A673 (cell line): ENCODE results near the gene SLC38A4. TPM values are rescaled to one million over a fixed set of nuclear protein-coding genes. Genes with fewer than 3 reads are reported as not detected.

ENCODE experiments used
- BruUV-seq: library from RNA; stranded (reverse); fragments of 400-500 nt; replicated peaks from 2 replicates; lab custom pipeline; 2021; lab: Mats Ljungman, UMichigan
- CTCF ChIA-PET: fragments of 300-600 bp; sonication (Branson Sonifier 250); formaldehyde crosslinking; loops from one replicate; lab custom pipeline; 2022; ENCODE audit warnings: antibody characterized with exemption; lab: Charles Lee
- POLR2A ChIA-PET: fragments of 300-600 bp; sonication (Branson Sonifier 250); formaldehyde crosslinking; loops from one replicate; lab custom pipeline; 2022; ENCODE audit warnings: antibody characterized with exemption; ENCODE audit not compliant: low non-redundant PET; lab: Charles Lee
- DNase-seq: peaks from one replicate; pipeline ENCODE4 v3.0.0-alpha.2; 2015; ENCODE audit warnings: low spot score
- H3K27ac ChIP-seq: fragments of 200-600 bp; sonication (generic); 2 replicates; pipeline ENCODE4 v1.5.1; 2016; ENCODE audit warnings: mixed run types, low read depth, mild to moderate bottlenecking, mixed read lengths, antibody characterized with exemption, low read length; ENCODE audit not compliant: poor library complexity, severe bottlenecking
- H3K27me3 ChIP-seq: fragments of 200-600 bp; sonication (generic); replicated peaks from 2 replicates; pipeline ENCODE4 v1.6.1; 2017; ENCODE audit warnings: mixed run types, low read depth, mild to moderate bottlenecking, mixed read lengths, antibody characterized with exemption, low read length; ENCODE audit not compliant: insufficient read depth, poor library complexity
- H3K36me3 ChIP-seq: fragments of 200-600 bp; sonication (generic); 2 replicates; pipeline ENCODE4 v1.6.1; 2016; ENCODE audit warnings: mixed run types, mild to moderate bottlenecking, mixed read lengths, antibody characterized with exemption, low read length; ENCODE audit not compliant: insufficient read depth, poor library complexity, severe bottlenecking
- H3K4me1 ChIP-seq: fragments of 200-600 bp; sonication (generic); 2 replicates; pipeline ENCODE4 v1.6.1; 2017; ENCODE audit warnings: mixed run types, mild to moderate bottlenecking, mixed read lengths, antibody characterized with exemption, low read length; ENCODE audit not compliant: insufficient read depth, poor library complexity, severe bottlenecking
- H3K4me3 ChIP-seq: fragments of 200-600 bp; sonication (generic); 2 replicates; pipeline ENCODE4 v1.5.1; 2016; ENCODE audit warnings: low read depth, mixed run types, mild to moderate bottlenecking, mixed read lengths, low read length; ENCODE audit not compliant: poor library complexity, severe bottlenecking
- H3K9me3 ChIP-seq: fragments of 200-600 bp; sonication (generic); 2 replicates; pipeline ENCODE4 v1.6.1; 2016; ENCODE audit warnings: mixed run types, low read depth, mild to moderate bottlenecking, mixed read lengths, antibody characterized with exemption, low read length; ENCODE audit not compliant: poor library complexity, severe bottlenecking
- EZH2 ChIP-seq: fragments of 200-600 bp; sonication (generic); IDR thresholded peaks from 2 replicates; pipeline ENCODE4 v1.6.1; 2017; ENCODE audit warnings: borderline replicate concordance, low read depth, mild to moderate bottlenecking, mixed read lengths, antibody characterized with exemption, low read length; ENCODE audit not compliant: poor library complexity, severe bottlenecking
- intact Hi-C: fragments of 100-400 bp; cut with micrococcal nuclease; formaldehyde crosslinking; loops from one replicate; pipeline ENCODE4 v1.10.0; 2022; ENCODE audit not compliant: unreplicated experiment
- total RNA-seq: library from RNA; stranded (reverse); gene quantifications from 2 replicates; pipeline ENCODE4 v1.2.3, GENCODE V29; 2021
- TF ChIP-seq, protein P1 (sequence below): fragments of 300-800, 200-600 bp; sonication (generic); conservative IDR thresholded peaks from 2 replicates; pipeline ENCODE4 v1.5.1; 2017; ENCODE audit warnings: low read depth, mild to moderate bottlenecking, antibody characterized with exemption, low read length, moderate library complexity, mixed read lengths

Gene SLC38A4
- total RNA-seq, 1 experiment from 2014 or later: 0.58 TPM

- intact Hi-C loops: no loop called here
Observed at GRCh38 chr12:46787496-46788055, 38.2 kb downstream of the SLC38A4 start.

DNA sequence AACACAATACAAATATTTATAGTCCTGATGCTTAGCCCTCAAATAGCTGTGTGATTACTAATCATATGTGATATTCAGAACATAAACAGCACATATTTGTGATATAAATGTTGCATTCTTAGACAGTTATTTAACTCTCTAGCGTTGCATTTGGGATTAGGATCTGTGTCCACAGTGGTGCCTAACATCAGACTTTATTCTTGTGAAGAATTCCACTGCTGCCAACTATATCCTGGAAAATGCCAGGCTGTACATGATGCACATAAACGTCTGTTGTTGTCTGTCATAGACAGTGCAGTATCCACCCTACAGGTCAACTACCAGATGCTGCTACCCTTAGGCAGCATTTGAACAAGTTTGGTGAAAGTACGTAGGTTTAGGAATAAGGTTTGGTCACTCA, 39.0 kb downstream of the SLC38A4 start:
- H3K4me1 ChIP-seq: no peaks in the 10 kb centered on the region
- DNase-seq: no peak
- H3K36me3 ChIP-seq: no peaks in the 10 kb centered on the region
- H3K27me3 ChIP-seq: no peaks in the 10 kb centered on the region
- no peak overlapping the region for H3K27ac ChIP-seq
- TF ChIP-seq, protein P1, sequence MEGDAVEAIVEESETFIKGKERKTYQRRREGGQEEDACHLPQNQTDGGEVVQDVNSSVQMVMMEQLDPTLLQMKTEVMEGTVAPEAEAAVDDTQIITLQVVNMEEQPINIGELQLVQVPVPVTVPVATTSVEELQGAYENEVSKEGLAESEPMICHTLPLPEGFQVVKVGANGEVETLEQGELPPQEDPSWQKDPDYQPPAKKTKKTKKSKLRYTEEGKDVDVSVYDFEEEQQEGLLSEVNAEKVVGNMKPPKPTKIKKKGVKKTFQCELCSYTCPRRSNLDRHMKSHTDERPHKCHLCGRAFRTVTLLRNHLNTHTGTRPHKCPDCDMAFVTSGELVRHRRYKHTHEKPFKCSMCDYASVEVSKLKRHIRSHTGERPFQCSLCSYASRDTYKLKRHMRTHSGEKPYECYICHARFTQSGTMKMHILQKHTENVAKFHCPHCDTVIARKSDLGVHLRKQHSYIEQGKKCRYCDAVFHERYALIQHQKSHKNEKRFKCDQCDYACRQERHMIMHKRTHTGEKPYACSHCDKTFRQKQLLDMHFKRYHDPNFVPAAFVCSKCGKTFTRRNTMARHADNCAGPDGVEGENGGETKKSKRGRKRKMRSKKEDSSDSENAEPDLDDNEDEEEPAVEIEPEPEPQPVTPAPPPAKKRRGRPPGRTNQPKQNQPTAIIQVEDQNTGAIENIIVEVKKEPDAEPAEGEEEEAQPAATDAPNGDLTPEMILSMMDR: no peak
- TF ChIP-seq EZH2: no peak
- CTCF ChIA-PET: no interaction called here
- intact Hi-C loops: no loop called here
- POLR2A ChIA-PET: no interaction called here
- H3K9me3 ChIP-seq: no peaks in the 10 kb centered on the region
- no peak overlapping the region for H3K4me3 ChIP-seq
- BruUV-seq: no TSS peak

More at GRCh38 chr12:46787496-46788055, 38.2 kb downstream of the SLC38A4 start:
- no peak overlapping the region for H3K4me3 ChIP-seq
- CTCF ChIA-PET: no interaction called here
- H3K9me3 ChIP-seq: no peaks in the 10 kb centered on the region
- H3K27ac ChIP-seq: no peak overlapping the region
- no peaks in the 10 kb centered on the region for H3K4me1 ChIP-seq
- BruUV-seq: no TSS peak
- no peak for DNase-seq
- no peaks in the 10 kb centered on the region for H3K36me3 ChIP-seq
- TF ChIP-seq, protein P1: no peak
- TF ChIP-seq EZH2: no peak
- POLR2A ChIA-PET: no interaction called here
- no peaks in the 10 kb centered on the region for H3K27me3 ChIP-seq

DNA sequence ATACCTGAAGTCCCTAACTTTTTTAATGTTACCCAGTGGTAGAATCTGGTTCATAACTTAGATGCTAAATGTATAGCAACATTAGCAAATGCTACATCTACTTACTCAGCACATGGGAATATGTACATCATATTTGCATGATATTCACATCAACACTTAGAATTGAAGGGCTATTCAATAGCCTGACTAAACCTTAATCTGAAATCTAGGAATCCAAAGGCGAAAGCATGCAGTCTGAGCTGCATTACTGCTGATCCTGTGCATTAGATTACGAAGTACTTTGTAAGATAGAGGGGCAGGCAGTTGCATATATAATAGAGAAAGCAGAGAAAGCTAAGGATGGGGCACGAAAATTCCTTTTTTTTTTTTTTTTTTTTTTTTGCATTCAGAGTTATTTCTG, 40.4 kb downstream of the SLC38A4 start:
- H3K9me3 ChIP-seq: no peaks in the 10 kb centered on the region
- no peaks in the 10 kb centered on the region for H3K4me1 ChIP-seq
- no peak overlapping the region for H3K4me3 ChIP-seq
- POLR2A ChIA-PET: no interaction called here
- CTCF ChIA-PET: no interaction called here
- DNase-seq: no peak
- no TSS peak for BruUV-seq
- H3K27ac ChIP-seq: no peak overlapping the region
- TF ChIP-seq, protein P1: no peak
- TF ChIP-seq EZH2: no peak
- H3K27me3 ChIP-seq: no peaks in the 10 kb centered on the region
- H3K36me3 ChIP-seq: no peaks in the 10 kb centered on the region
- intact Hi-C loops: no loop called here
